NT2/D1 (cell line): Measurements from ENCODE around the gene MZF1.

Experiments
- YY1 ChIP-seq: IDR thresholded peaks from 2 replicates; pipeline ENCODE4 v1.6.1; 2011; ENCODE audit not compliant: insufficient read length, insufficient read depth
- ZNF274 ChIP-seq: IDR thresholded peaks from 2 replicates; pipeline ENCODE4 v1.6.1; 2011; ENCODE audit warnings: mild to moderate bottlenecking, low read depth, low read length

GRCh38 chr19:58543826-58544590 lies 29.1 kb downstream of the MZF1 start, which contains the start of gene TRIM28:
- TF ChIP-seq ZNF274 (no peak), YY1 (no peak)
